Hepatocyte (in vitro differentiated cells): ENCODE data around the gene STK32B. TPM values are rescaled to one million over a fixed set of nuclear protein-coding genes. Genes with fewer than 3 reads are reported as not detected.
"Not testable (repeated sequence)": the region's sequence is repeated elsewhere in the genome, so short reads cannot be mapped to it uniquely, and the experiment has no call there.

Source experiments
- DNase-seq: peaks from one replicate; pipeline ENCODE4 v3.0.0-alpha.2; 2016; ENCODE audit warnings: low spot score
- H2AFZ ChIP-seq: fragments of 200-600 bp; sonication (generic); 2 replicates; pipeline ENCODE4 v1.6.0; 2016; ENCODE audit warnings: antibody characterized with exemption, mild to moderate bottlenecking
- H3K27ac ChIP-seq: fragments of 200-600 bp; sonication (generic); 2 replicates; pipeline ENCODE4 v1.5.1; 2016; ENCODE audit warnings: mild to moderate bottlenecking
- H3K27me3 ChIP-seq: fragments of 200-600 bp; sonication (generic); 2 replicates; pipeline ENCODE4 v1.6.1; 2016
- H3K36me3 ChIP-seq: fragments of 200-600 bp; sonication (generic); replicated peaks from 2 replicates; pipeline ENCODE4 v1.5.1; 2016; ENCODE audit warnings: low read depth; ENCODE audit not compliant: insufficient read depth
- H3K4me1 ChIP-seq: fragments of 200-600 bp; sonication (generic); 2 replicates; pipeline ENCODE4 v1.5.1; 2016; ENCODE audit warnings: mild to moderate bottlenecking, moderate library complexity; ENCODE audit not compliant: insufficient read depth
- H3K4me2 ChIP-seq: fragments of 200-600 bp; sonication (generic); 2 replicates; pipeline ENCODE4 v1.6.0; 2016
- H3K4me3 ChIP-seq: fragments of 200-600 bp; sonication (generic); 2 replicates; pipeline ENCODE4 v1.5.1; 2016; ENCODE audit warnings: mild to moderate bottlenecking
- H3K79me2 ChIP-seq: fragments of 200-600 bp; sonication (generic); 2 replicates; pipeline ENCODE4 v1.6.0; 2017; ENCODE audit warnings: mild to moderate bottlenecking
- H3K9me2 ChIP-seq: fragments of 200-600 bp; sonication (generic); replicated peaks from 2 replicates; pipeline ENCODE4 v1.6.0; 2017; ENCODE audit warnings: mild to moderate bottlenecking; ENCODE audit not compliant: insufficient read depth
- H3K9me3 ChIP-seq: fragments of 200-600 bp; sonication (generic); 2 replicates; pipeline ENCODE4 v1.5.1; 2016; ENCODE audit warnings: low read depth, mild to moderate bottlenecking
- H4K20me1 ChIP-seq: fragments of 200-600 bp; sonication (generic); 2 replicates; pipeline ENCODE4 v1.6.0; 2016; ENCODE audit warnings: mild to moderate bottlenecking; ENCODE audit not compliant: insufficient read depth, poor library complexity, severe bottlenecking
- EZH2 ChIP-seq: fragments of 200-600 bp; sonication (generic); IDR thresholded peaks from 2 replicates; pipeline ENCODE4 v1.6.1; 2016; ENCODE audit warnings: antibody characterized with exemption, mild to moderate bottlenecking, borderline replicate concordance
- EZH2phosphoT487 ChIP-seq: fragments of 200-600 bp; sonication (generic); IDR thresholded peaks from one replicate; pipeline ENCODE4 v1.6.1; 2018; ENCODE audit warnings: antibody characterized with exemption, mild to moderate bottlenecking, low read depth, moderate library complexity; ENCODE audit not compliant: unreplicated experiment, severe bottlenecking
- WGBS: methylation state at CpG from one replicate; pipeline ENCODE4 v1.1.6; 2016; ENCODE audit warnings: low lambda C conversion rate; ENCODE audit errors: missing lambda C conversion rate; 5-methylcytosine and 5-hydroxymethylcytosine counted together
- polyA plus RNA-seq: library from polyadenylated mRNA; unstranded; fragments of >200 nt; fragmentation: Nextera tagmentation; extraction: Ambion mirVana; gene quantifications from 2 replicates; pipeline ENCODE4 v1.2.1, GENCODE V29; 2016
- total RNA-seq: library from RNA; depleted of rRNA; stranded (reverse); fragments of >200 nt; gene quantifications from 2 replicates; pipeline ENCODE4 v1.2.3, GENCODE V29; 2014
- TF ChIP-seq, protein P1 (sequence below): fragments of 200-600 bp; sonication (generic); IDR thresholded peaks from 2 replicates; pipeline ENCODE4 v1.5.1; 2016; ENCODE audit warnings: antibody characterized with exemption, mild to moderate bottlenecking; ENCODE audit not compliant: poor library complexity

Gene STK32B
- total and polyA plus RNA-seq, 2 experiments from 2014 or later = 0.51 to 1.6 TPM

- Histone ChIP-seq H3K79me2 (no peaks in the 10 kb centered on the region), H3K4me2 (no peak overlapping the region), H2AFZ (no peak overlapping the region), H4K20me1 (no peaks in the 10 kb centered on the region), H3K27ac (no peak overlapping the region), H3K9me2 (no peaks in the 10 kb centered on the region), H3K9me3 (no peaks in the 10 kb centered on the region), H3K27me3 (no peaks in the 10 kb centered on the region), H3K36me3 (no peaks in the 10 kb centered on the region), H3K4me3 (no peak overlapping the region), H3K4me1 (peaks cover 11% of the 10 kb centered on the region)
- TF ChIP-seq, protein P1, sequence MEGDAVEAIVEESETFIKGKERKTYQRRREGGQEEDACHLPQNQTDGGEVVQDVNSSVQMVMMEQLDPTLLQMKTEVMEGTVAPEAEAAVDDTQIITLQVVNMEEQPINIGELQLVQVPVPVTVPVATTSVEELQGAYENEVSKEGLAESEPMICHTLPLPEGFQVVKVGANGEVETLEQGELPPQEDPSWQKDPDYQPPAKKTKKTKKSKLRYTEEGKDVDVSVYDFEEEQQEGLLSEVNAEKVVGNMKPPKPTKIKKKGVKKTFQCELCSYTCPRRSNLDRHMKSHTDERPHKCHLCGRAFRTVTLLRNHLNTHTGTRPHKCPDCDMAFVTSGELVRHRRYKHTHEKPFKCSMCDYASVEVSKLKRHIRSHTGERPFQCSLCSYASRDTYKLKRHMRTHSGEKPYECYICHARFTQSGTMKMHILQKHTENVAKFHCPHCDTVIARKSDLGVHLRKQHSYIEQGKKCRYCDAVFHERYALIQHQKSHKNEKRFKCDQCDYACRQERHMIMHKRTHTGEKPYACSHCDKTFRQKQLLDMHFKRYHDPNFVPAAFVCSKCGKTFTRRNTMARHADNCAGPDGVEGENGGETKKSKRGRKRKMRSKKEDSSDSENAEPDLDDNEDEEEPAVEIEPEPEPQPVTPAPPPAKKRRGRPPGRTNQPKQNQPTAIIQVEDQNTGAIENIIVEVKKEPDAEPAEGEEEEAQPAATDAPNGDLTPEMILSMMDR = no peak
- TF ChIP-seq EZH2phosphoT487 (no peak), EZH2 (no peak)
- 92% methylated on average over 5 of the region's 5 CpGs for WGBS
- no peak for DNase-seq
Observed at GRCh38 chr4:5168891-5169290, 117.6 kb downstream of the STK32B start.

- H3K27ac ChIP-seq, H4K20me1 ChIP-seq, H3K9me2 ChIP-seq, H3K4me2 ChIP-seq, H3K36me3 ChIP-seq, H2AFZ ChIP-seq, H3K79me2 ChIP-seq, H3K4me1 ChIP-seq, DNase-seq, H3K9me3 ChIP-seq, H3K4me3 ChIP-seq, H3K27me3 ChIP-seq: not testable (repeated sequence)
- 88% methylated on average over 11 of the region's 11 CpGs for WGBS
Observed at GRCh38 chr4:5175836-5176235, 124.6 kb downstream of the STK32B start.

- 89% methylated on average over 5 of the region's 6 CpGs for whole genome bisulfite sequencing
- DNase-seq = no peak
- H2AFZ ChIP-seq = no peak overlapping the region
- no peaks in the 10 kb centered on the region for H3K27me3 ChIP-seq
- no peaks in the 10 kb centered on the region for H4K20me1 ChIP-seq
- H3K79me2 ChIP-seq = no peaks in the 10 kb centered on the region
- H3K4me3 ChIP-seq = no peak overlapping the region
- no peak overlapping the region for H3K4me2 ChIP-seq
- H3K27ac ChIP-seq = no peak overlapping the region
- TF ChIP-seq, protein P1 = no peak
- TF ChIP-seq EZH2phosphoT487 = no peak
- TF ChIP-seq EZH2 = no peak
- H3K9me2 ChIP-seq = no peaks in the 10 kb centered on the region
- no peaks in the 10 kb centered on the region for H3K9me3 ChIP-seq
- H3K36me3 ChIP-seq = no peaks in the 10 kb centered on the region
- H3K4me1 ChIP-seq = no peaks in the 10 kb centered on the region
Observed at GRCh38 chr4:5184606-5185005, 133.3 kb downstream of the STK32B start.

- no peak for DNase-seq
- H4K20me1 ChIP-seq = no peaks in the 10 kb centered on the region
- no peak overlapping the region for H2AFZ ChIP-seq
- no peak overlapping the region for H3K27ac ChIP-seq
- H3K27me3 ChIP-seq = no peaks in the 10 kb centered on the region
- no peak overlapping the region for H3K4me2 ChIP-seq
- no peak overlapping the region for H3K4me3 ChIP-seq
- TF ChIP-seq, protein P1 = no peak
- TF ChIP-seq EZH2 = no peak
- TF ChIP-seq EZH2phosphoT487 = no peak
- H3K4me1 ChIP-seq = no peaks in the 10 kb centered on the region
- 92% methylated on average over 6 of the region's 6 CpGs for WGBS
- H3K79me2 ChIP-seq = no peaks in the 10 kb centered on the region
- H3K9me2 ChIP-seq = no peaks in the 10 kb centered on the region
- H3K36me3 ChIP-seq = no peaks in the 10 kb centered on the region
- H3K9me3 ChIP-seq = no peaks in the 10 kb centered on the region
Observed at GRCh38 chr4:5185551-5185950, 134.3 kb downstream of the STK32B start.
